ENCODE data around the gene SOX21.

GRCh38 chr13:94672400-94672799, 39.9 kb downstream of the SOX21 start:
- TF ChIP-seq ETV6 (CRISPR knock-in tag; IDR thresholded peaks at IDR 0.05) (no peak), CTCF (IDR thresholded peaks at IDR 0.05) (no peak), MYBL2 (CRISPR knock-in tag; IDR thresholded peaks at IDR 0.05) (no peak)

Measured in WTC11 (cell line).